ENCODE measurements around the gene ANKS1B. TPM values are rescaled to one million over a fixed set of nuclear protein-coding genes. Genes with fewer than 3 reads are reported as not detected.

Gene ANKS1B
- total RNA-seq (2021; ENCODE audit: unreplicated experiment) (0.54 TPM), Bru-seq, nascent RNA (percentile 10 among the genes with signal in this experiment), BruChase-seq, experiment 1, labeled RNA remaining after a 6-hour chase (percentile 18 among the genes with signal in this experiment), BruChase-seq, experiment 2, labeled RNA remaining after a 2-hour chase (percentile 16 among the genes with signal in this experiment)
- 0.15 TPM in 1 of 2 replicates, not detected in the other for polyA plus RNA-seq (2012)
- long read RNA-seq, partial matches to known transcripts: 0 of 1 reads
- long read RNA-seq, other reads (novel, unspliced or antisense): 1 of 1 reads

DNA sequence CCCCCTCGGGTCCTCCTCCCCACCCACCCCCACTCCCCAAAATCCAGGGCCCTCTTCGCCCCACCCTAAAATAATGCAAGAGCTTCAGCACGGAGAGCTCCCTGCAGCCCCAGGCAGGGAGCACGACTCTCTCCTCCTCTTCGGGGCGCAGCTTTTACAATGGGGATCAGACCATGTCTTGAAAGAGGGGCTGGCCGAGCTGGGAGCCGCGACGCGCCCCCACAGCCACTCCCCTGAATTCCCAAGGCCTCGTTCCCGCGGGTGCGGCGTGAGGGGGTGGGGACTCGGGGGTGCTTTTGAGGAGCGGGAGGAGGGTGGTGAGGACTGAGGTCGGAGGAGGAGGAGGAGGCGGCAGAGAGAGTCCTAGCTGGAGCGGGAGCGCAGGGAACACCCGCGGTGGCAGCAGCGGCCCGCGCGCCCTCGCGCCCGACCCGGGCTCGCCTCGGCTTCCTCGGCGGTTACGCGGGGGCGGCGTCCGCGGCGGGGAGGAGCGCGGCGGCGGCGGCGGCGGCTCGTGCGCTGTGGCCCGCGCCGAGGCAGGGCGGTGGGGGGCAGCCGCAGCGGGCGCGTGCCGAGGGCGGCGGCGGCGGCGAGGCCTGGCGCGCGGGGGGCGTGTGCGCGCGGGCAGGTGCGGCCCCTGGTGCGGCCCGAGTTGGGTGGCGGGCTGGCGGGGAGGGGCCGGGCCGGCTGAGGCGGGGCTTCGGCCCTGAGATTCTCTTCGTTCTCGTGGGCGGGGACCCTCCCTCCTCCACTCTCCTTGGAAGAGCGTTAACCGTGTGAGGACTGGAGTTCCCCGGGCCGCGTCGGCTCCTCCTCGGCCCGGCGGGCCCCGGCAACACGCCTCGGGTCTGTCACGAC is at the start of gene ANKS1B:
ANKS1B (minus strand) TSS at position 666 of the 858 bp plus-strand sequence. CDS start 699 bp downstream, outside the sequence.
- Histone ChIP-seq H3K9me3 (ENCODE audit: control insufficient read depth in 1 of 2, insufficient read depth in 1 of 2, low read depth in 1 of 2, low read length in 2 of 2) (no peaks in the 10 kb centered on the region), H3K9me2 (ENCODE audit: insufficient read depth) (no peaks in the 10 kb centered on the region), H3K4me2 (ENCODE audit: low read length) (peak within 1 kb of the TSS; percentile 76), H3K79me2 (ENCODE audit: insufficient read depth, low read length) (no peaks in the 10 kb centered on the region), H3K27me3 (ENCODE audit: insufficient read depth, low read length) (peaks cover 51% of the 10 kb centered on the region), H3K4me1 (ENCODE audit: control insufficient read depth in 1 of 2, insufficient read depth in 2 of 2, low read length in 2 of 2) (peaks cover 5 to 11% of the 10 kb centered on the region in 2 experiments; a peak in 3 of 4 replicates), H4K20me1 (ENCODE audit: insufficient read depth) (no peaks in the 10 kb centered on the region), H3K4me3 (replicated peaks in 1 of 2; ENCODE audit: low read depth in 1 of 2, low read length in 2 of 2) (peak within 1 kb of the TSS; percentile 31 to 41), H3K9ac (ENCODE audit: low read length) (no peak within 1 kb of the TSS), H2AFZ (ENCODE audit: low read depth, low read length, poor library complexity, severe bottlenecking) (no peak within 1 kb of the TSS), H3K36me3 (ENCODE audit: control insufficient read depth in 1 of 2, insufficient read depth in 2 of 2, low read length in 2 of 2) (no peaks in the 10 kb centered on the region), H3K27ac (ENCODE audit: low read depth, low read length) (no peak within 1 kb of the TSS)
- ChIA-PET RAD21 (ENCODE audit: low non-redundant PET in 1 of 2, low total read pairs in 2 of 2, uncharacterized antibody in 2 of 2, unreplicated experiment in 2 of 2) (no interaction called here), CTCF (interaction anchor here (0.6 kb wide), 1 partner anchor 1044 kb away, joined by 3 read pairs; no protein-coding TSS in a partner anchor), POLR2A (no interaction called here)
- ATAC-seq (peak; percentile 87), DNase-seq (ENCODE audit: low read depth, low spot score) (no peak)
- TF ChIP-seq EZH2 (IDR thresholded peaks at IDR 0.05) (peak; percentile 71; the same call in 1 of the 2 replicates), EGR1 (IDR thresholded peaks at IDR 0.05; ENCODE audit: low read depth) (no peak)
- no TSS peak for BruUV-seq (replicated peaks)
- intact Hi-C loops (cut with micrococcal nuclease): no loop called here

DNA sequence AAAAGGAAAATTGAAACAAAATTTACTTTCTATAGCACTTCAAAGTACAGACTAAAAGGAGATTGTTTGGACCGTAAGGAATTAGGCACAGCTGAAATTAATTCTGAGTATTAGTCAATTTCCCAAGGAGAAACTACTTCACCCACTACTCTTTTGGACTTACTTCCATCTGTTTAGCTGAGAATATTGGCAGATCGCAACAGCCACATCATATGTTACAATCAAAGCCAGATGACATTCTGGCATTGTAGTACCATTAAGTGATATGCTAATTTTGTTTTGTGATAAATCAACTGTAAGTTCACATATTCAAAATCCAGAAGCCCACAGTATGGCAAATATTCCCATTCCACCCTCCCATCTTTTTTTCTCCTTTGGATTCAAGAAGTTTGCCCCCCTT is 47.1 kb upstream of the ANKS1B start:
- no TSS peak for BruUV-seq (replicated peaks)
- Histone ChIP-seq H3K9ac (ENCODE audit: low read length) (no peak overlapping the region), H3K4me3 (replicated peaks in 1 of 2; ENCODE audit: low read depth in 1 of 2, low read length in 2 of 2) (no peak overlapping the region), H3K27me3 (ENCODE audit: insufficient read depth, low read length) (no peaks in the 10 kb centered on the region), H3K36me3 (ENCODE audit: control insufficient read depth in 1 of 2, insufficient read depth in 2 of 2, low read length in 2 of 2) (no peaks in the 10 kb centered on the region), H3K9me2 (ENCODE audit: insufficient read depth) (no peaks in the 10 kb centered on the region), H2AFZ (ENCODE audit: low read depth, low read length, poor library complexity, severe bottlenecking) (no peak overlapping the region), H3K4me1 (ENCODE audit: control insufficient read depth in 1 of 2, insufficient read depth in 2 of 2, low read length in 2 of 2) (no peaks in the 10 kb centered on the region), H3K79me2 (ENCODE audit: insufficient read depth, low read length) (no peaks in the 10 kb centered on the region), H3K4me2 (ENCODE audit: low read length) (no peak overlapping the region), H3K9me3 (ENCODE audit: control insufficient read depth in 1 of 2, insufficient read depth in 1 of 2, low read depth in 1 of 2, low read length in 2 of 2) (no peaks in the 10 kb centered on the region), H3K27ac (ENCODE audit: low read depth, low read length) (no peak overlapping the region), H4K20me1 (ENCODE audit: insufficient read depth) (no peaks in the 10 kb centered on the region)
- no peak for ATAC-seq
- TF ChIP-seq SP1 (IDR thresholded peaks at IDR 0.05; ENCODE audit: low read depth) (no peak), CBX3 (IDR thresholded peaks at IDR 0.05; ENCODE audit: low read depth) (no peak), EGR1 (IDR thresholded peaks at IDR 0.05; ENCODE audit: low read depth) (no peak), YY1 (IDR thresholded peaks at IDR 0.05; ENCODE audit: extremely low read depth, insufficient replicate concordance, low read depth, low read length) (no peak), SRF (IDR thresholded peaks at IDR 0.05; ENCODE audit: low read depth) (no peak), JUND (IDR thresholded peaks at IDR 0.05) (no peak), ELF1 (IDR thresholded peaks at IDR 0.05; ENCODE audit: borderline replicate concordance, low read depth) (no peak), SIN3A (IDR thresholded peaks at IDR 0.05; ENCODE audit: low read depth) (no peak), TCF7L2 (IDR thresholded peaks at IDR 0.05; ENCODE audit: borderline replicate concordance, extremely low read depth, insufficient read depth, insufficient read length) (no peak), POLR2A (IDR thresholded peaks at IDR 0.05; ENCODE audit: borderline replicate concordance, extremely low read depth, insufficient read depth, insufficient read length) (no peak)
- TF ChIP-seq, protein P1, sequence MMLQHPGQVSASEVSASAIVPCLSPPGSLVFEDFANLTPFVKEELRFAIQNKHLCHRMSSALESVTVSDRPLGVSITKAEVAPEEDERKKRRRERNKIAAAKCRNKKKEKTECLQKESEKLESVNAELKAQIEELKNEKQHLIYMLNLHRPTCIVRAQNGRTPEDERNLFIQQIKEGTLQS (IDR thresholded peaks at IDR 0.05): no peak
- ChIA-PET POLR2A (no interaction called here), RAD21 (ENCODE audit: low non-redundant PET in 1 of 2, low total read pairs in 2 of 2, uncharacterized antibody in 2 of 2, unreplicated experiment in 2 of 2) (no interaction called here), CTCF (no interaction called here)
- no peak for DNase-seq (ENCODE audit: low read depth, low spot score)
- intact Hi-C loops (cut with micrococcal nuclease): no loop called here

Measured in HCT116 (cell line).